A673 (cell line): ENCODE measurements around the gene POLA1.

ENCODE experiments used
- EZH2 ChIP-seq: fragments of 200-600 bp; sonication (generic); IDR thresholded peaks from 2 replicates; pipeline ENCODE4 v1.6.1; 2017; ENCODE audit warnings: borderline replicate concordance, low read depth, mild to moderate bottlenecking, mixed read lengths, antibody characterized with exemption, low read length; ENCODE audit not compliant: poor library complexity, severe bottlenecking
- TF ChIP-seq, protein P1 (sequence below): fragments of 300-800, 200-600 bp; sonication (generic); conservative IDR thresholded peaks from 2 replicates; pipeline ENCODE4 v1.5.1; 2017; ENCODE audit warnings: low read depth, mild to moderate bottlenecking, antibody characterized with exemption, low read length, moderate library complexity, mixed read lengths

DNA sequence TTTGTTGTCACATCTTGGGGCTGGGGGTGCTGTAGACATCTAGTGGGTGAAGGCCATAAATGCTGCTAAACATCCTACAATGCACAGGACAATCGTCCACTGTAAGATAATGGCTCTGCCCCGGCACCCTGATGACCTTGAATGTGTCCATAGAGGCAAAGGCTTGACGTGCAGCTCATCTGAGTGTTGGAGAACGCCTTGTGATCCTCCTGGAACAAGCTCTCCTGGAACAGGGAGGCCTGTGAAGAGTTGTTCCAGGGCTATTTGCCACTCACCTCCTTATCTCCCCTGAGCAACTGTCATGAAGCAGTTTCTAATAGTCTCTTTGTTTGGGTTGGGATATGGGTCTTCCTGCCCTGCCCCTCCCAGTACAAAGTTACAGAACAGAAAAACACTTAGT lies 31.4 kb upstream of the POLA1 start:
- TF ChIP-seq, protein P1, sequence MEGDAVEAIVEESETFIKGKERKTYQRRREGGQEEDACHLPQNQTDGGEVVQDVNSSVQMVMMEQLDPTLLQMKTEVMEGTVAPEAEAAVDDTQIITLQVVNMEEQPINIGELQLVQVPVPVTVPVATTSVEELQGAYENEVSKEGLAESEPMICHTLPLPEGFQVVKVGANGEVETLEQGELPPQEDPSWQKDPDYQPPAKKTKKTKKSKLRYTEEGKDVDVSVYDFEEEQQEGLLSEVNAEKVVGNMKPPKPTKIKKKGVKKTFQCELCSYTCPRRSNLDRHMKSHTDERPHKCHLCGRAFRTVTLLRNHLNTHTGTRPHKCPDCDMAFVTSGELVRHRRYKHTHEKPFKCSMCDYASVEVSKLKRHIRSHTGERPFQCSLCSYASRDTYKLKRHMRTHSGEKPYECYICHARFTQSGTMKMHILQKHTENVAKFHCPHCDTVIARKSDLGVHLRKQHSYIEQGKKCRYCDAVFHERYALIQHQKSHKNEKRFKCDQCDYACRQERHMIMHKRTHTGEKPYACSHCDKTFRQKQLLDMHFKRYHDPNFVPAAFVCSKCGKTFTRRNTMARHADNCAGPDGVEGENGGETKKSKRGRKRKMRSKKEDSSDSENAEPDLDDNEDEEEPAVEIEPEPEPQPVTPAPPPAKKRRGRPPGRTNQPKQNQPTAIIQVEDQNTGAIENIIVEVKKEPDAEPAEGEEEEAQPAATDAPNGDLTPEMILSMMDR, result no peak
- no peak for TF ChIP-seq EZH2
